Measurements from ENCODE around the gene ARID3A. TPM values are rescaled to one million over a fixed set of nuclear protein-coding genes. Genes with fewer than 3 reads are reported as not detected.

The ARID3A gene
- total RNA-seq, 2 experiments from 2014 or later, result 9.9 to 21.6 TPM

GRCh38 chr19:882871-883497 is 42.9 kb upstream of the ARID3A start:
- H3K36me3 ChIP-seq (ENCODE audit: insufficient read depth, low read length), result peaks cover 47% of the 10 kb centered on the region

GRCh38 chr19:883661-884211 is 42.1 kb upstream of the ARID3A start:
- no peaks in the 10 kb centered on the region for H3K9me3 ChIP-seq (ENCODE audit: low read length)
- no peak overlapping the region for H3K27ac ChIP-seq (ENCODE audit: low read depth, low read length, poor library complexity, severe bottlenecking)
- BruUV-seq (replicated peaks), result no TSS peak
- no peak for DNase-seq (ENCODE audit: low spot score)
- TF ChIP-seq EZH2phosphoT487 (IDR thresholded peaks at IDR 0.05; ENCODE audit: borderline replicate concordance, low read depth, low read length) (no peak), CTCF (conservative IDR thresholded peaks at IDR 0.05; ENCODE audit: low read length) (no peak)
- H3K4me2 ChIP-seq (ENCODE audit: low read length), result no peak overlapping the region
- no peaks in the 10 kb centered on the region for H4K20me1 ChIP-seq (ENCODE audit: insufficient read depth, low read length)
- no peak overlapping the region for H3K4me3 ChIP-seq (ENCODE audit: low read depth, low read length, poor library complexity, severe bottlenecking)
- H3K79me2 ChIP-seq (ENCODE audit: insufficient read depth, low read depth, low read length), result no peaks in the 10 kb centered on the region
- H3K9me2 ChIP-seq (ENCODE audit: insufficient read depth, low read length), result no peaks in the 10 kb centered on the region
- ChIA-PET POLR2A (no interaction called here), CTCF (ENCODE audit: unreplicated experiment) (no interaction called here)
- no peak overlapping the region for H2AFZ ChIP-seq (ENCODE audit: low read length)
- H3K36me3 ChIP-seq (ENCODE audit: insufficient read depth, low read length), result peaks cover 52% of the 10 kb centered on the region
- H3K4me1 ChIP-seq (ENCODE audit: insufficient read depth, low read length, poor library complexity, severe bottlenecking), result no peaks in the 10 kb centered on the region
- intact Hi-C loops (cut with micrococcal nuclease; ENCODE audit: unreplicated experiment), result no loop called here

More at GRCh38 chr19:882871-883497, 42.9 kb upstream of the ARID3A start:
- H2AFZ ChIP-seq (ENCODE audit: low read length), result no peak overlapping the region
- DNase-seq (ENCODE audit: low spot score), result no peak
- H3K4me1 ChIP-seq (ENCODE audit: insufficient read depth, low read length, poor library complexity, severe bottlenecking), result no peaks in the 10 kb centered on the region
- TF ChIP-seq CTCF (conservative IDR thresholded peaks at IDR 0.05; ENCODE audit: low read length) (no peak), EZH2phosphoT487 (IDR thresholded peaks at IDR 0.05; ENCODE audit: borderline replicate concordance, low read depth, low read length) (no peak)
- BruUV-seq (replicated peaks), result no TSS peak
- no peaks in the 10 kb centered on the region for H3K9me3 ChIP-seq (ENCODE audit: low read length)
- intact Hi-C loops (cut with micrococcal nuclease; ENCODE audit: unreplicated experiment), result no loop called here
- ChIA-PET CTCF (ENCODE audit: unreplicated experiment) (interaction anchor here (0.5 kb wide), 1 partner anchor 279 kb away, joined by 3 read pairs; no protein-coding TSS in a partner anchor), POLR2A (no interaction called here)
- H3K9me2 ChIP-seq (ENCODE audit: insufficient read depth, low read length), result no peaks in the 10 kb centered on the region
- no peaks in the 10 kb centered on the region for H3K79me2 ChIP-seq (ENCODE audit: insufficient read depth, low read depth, low read length)
- no peak overlapping the region for H3K4me3 ChIP-seq (ENCODE audit: low read depth, low read length, poor library complexity, severe bottlenecking)
- no peak overlapping the region for H3K4me2 ChIP-seq (ENCODE audit: low read length)
- H3K27ac ChIP-seq (ENCODE audit: low read depth, low read length, poor library complexity, severe bottlenecking), result no peak overlapping the region
- H4K20me1 ChIP-seq (ENCODE audit: insufficient read depth, low read length), result no peaks in the 10 kb centered on the region
